ENCODE results near the gene CHMP2A. TPM values are rescaled to one million over a fixed set of nuclear protein-coding genes. Genes with fewer than 3 reads are reported as not detected.

Gene CHMP2A
- polyA plus RNA-seq, 1 of the 3 experiments (the other 2 are of a cell fraction): 381 TPM

GRCh38 chr19:58549664-58550361 is 5.1 kb downstream of the CHMP2A start (continued):
- TF ChIP-seq USF2 (IDR thresholded peaks at IDR 0.05; ENCODE audit: borderline replicate concordance, low read depth, low read length): no peak
- TF ChIP-seq MAX (IDR thresholded peaks at IDR 0.05; ENCODE audit: low read depth): no peak
- no peak for TF ChIP-seq SMC3 (IDR thresholded peaks at IDR 0.05; ENCODE audit: low read depth, low read length)
- no peak for TF ChIP-seq NFIC (IDR thresholded peaks at IDR 0.05; ENCODE audit: borderline replicate concordance)

GRCh38 chr19:58548859-58549663 is 5.8 kb downstream of the CHMP2A start:
- H3K9me3 ChIP-seq: no peaks in the 10 kb centered on the region
- peaks cover 68% of the 10 kb centered on the region for H3K79me2 ChIP-seq (ENCODE audit: insufficient read depth)
- H3K4me2 ChIP-seq: no peak overlapping the region
- CTCF ChIA-PET: interaction anchor here (9.1 kb wide), 1 partner anchor 30 kb away, joined by 81 read pairs; the partner anchor contains the start of gene ZBTB45
- no peaks in the 10 kb centered on the region for H3K9me2 ChIP-seq
- POLR2A ChIA-PET: interaction anchor here (0.6 to 1.1 kb wide), 2 partner anchors 10 to 160 kb away, joined by 5 read pairs; no protein-coding TSS in a partner anchor
- peaks cover 15 to 30% of the 10 kb centered on the region in 2 experiments; a peak in 3 of 4 replicates for H3K4me1 ChIP-seq (ENCODE audit: control insufficient read depth in 1 of 2, insufficient read depth in 2 of 2, low read depth in 1 of 2, low read length in 1 of 2)
- no peaks in the 10 kb centered on the region for H3K27me3 ChIP-seq (ENCODE audit: insufficient read depth)
- no peak overlapping the region for H3K4me3 ChIP-seq (ENCODE audit: low read depth in 2 of 2, low read length in 1 of 2)
- DNase-seq: no peak
- 77% methylated on average over 2 of the region's 20 CpGs for WGBS (ENCODE audit: low lambda C conversion rate)
- peaks cover 45 to 74% of the 10 kb centered on the region in 2 experiments for H3K36me3 ChIP-seq (replicated peaks in 1 of 2; ENCODE audit: control insufficient read depth in 1 of 2, insufficient read depth in 2 of 2, low read length in 1 of 2)
- peaks cover 43% of the 10 kb centered on the region for H3F3A ChIP-seq (replicated peaks; ENCODE audit: insufficient read depth)
- H2AFZ ChIP-seq (ENCODE audit: low read depth): no peak overlapping the region
- no peak overlapping the region for H3K27ac ChIP-seq (ENCODE audit: low read depth in 2 of 2, low read length in 1 of 2)
- no peak for TF ChIP-seq FOSL2 (IDR thresholded peaks at IDR 0.05; ENCODE audit: borderline replicate concordance, low read depth)
- no peak for TF ChIP-seq FOXJ3 (CRISPR knock-in tag; IDR thresholded peaks at IDR 0.05)
- no peak for TF ChIP-seq ZBTB33 (IDR thresholded peaks at IDR 0.05; ENCODE audit: borderline replicate concordance, low read depth)
- TF ChIP-seq SMC3 (IDR thresholded peaks at IDR 0.05; ENCODE audit: low read depth, low read length): no peak
- no peak for TF ChIP-seq MAX (IDR thresholded peaks at IDR 0.05; ENCODE audit: low read depth)
- no peak for TF ChIP-seq RFX5 (IDR thresholded peaks at IDR 0.05; ENCODE audit: low read length)
- TF ChIP-seq EZH2phosphoT487 (IDR thresholded peaks at IDR 0.05; ENCODE audit: borderline replicate concordance, low read depth): no peak
- no peak for TF ChIP-seq RAD21 (IDR thresholded peaks at IDR 0.05; ENCODE audit: low read length)
- no peak for TF ChIP-seq YY1 (IDR thresholded peaks at IDR 0.05; ENCODE audit: low read depth)
- no peak for TF ChIP-seq JUND (IDR thresholded peaks at IDR 0.05)
- no peak for TF ChIP-seq RXRA (IDR thresholded peaks at IDR 0.05; ENCODE audit: borderline replicate concordance, low read depth)
- no peak for TF ChIP-seq MEF2A (IDR thresholded peaks at IDR 0.05; ENCODE audit: borderline replicate concordance, low read depth)
- no peak overlapping the region for H3K9ac ChIP-seq
- peaks cover 56% of the 10 kb centered on the region for H4K20me1 ChIP-seq (ENCODE audit: insufficient read depth)

Measured in SK-N-SH (cell line).